ENCODE results near the gene TMEM168. TPM values are rescaled to one million over a fixed set of nuclear protein-coding genes. Genes with fewer than 3 reads are reported as not detected.

Gene TMEM168
- total RNA-seq, 1 donor from 2014 or later = 23.3 TPM

- Mint-ChIP-seq H3K4me1 (no peaks in the 10 kb centered on the region), H3K27me3 (ENCODE audit: low read depth) (peaks cover 4% of the 10 kb centered on the region), H3K9me3 (no peaks in the 10 kb centered on the region), H3K36me3 (ENCODE audit: low read depth) (no peaks in the 10 kb centered on the region), H3K27ac (ENCODE audit: unreplicated experiment) (no peak overlapping the region), H3K4me3 (no peak overlapping the region)
- DNase-seq (ENCODE audit: low read depth, low spot score) = no peak
- no peak for TF ChIP-seq CTCF (conservative IDR thresholded peaks at IDR 0.05)
Observed at GRCh38 chr7:112752576-112752975, 37.6 kb downstream of the TMEM168 start.

DNA sequence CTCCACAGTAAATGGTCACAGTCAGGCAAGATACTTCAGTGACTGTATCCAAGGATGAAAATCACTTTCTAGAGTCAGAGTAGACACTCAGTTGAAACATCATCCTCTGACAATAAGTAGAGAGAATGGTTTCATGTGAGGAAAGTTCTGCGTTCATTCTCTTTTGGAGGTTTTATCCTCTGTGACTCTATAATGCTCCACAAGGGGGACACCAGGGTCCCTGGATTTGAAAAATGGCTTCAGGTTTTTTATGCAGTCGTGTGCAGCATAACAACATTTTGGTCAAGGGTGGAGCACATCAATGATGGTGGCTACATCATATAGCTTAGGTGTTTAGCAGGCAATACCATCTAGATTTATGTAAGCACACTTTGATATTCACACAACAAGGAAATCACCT, 40.4 kb downstream of the TMEM168 start:
- no peaks in the 10 kb centered on the region for H3K36me3 Mint-ChIP-seq (ENCODE audit: low read depth)
- H3K27ac Mint-ChIP-seq (ENCODE audit: unreplicated experiment) = no peak overlapping the region
- peaks cover 4% of the 10 kb centered on the region for H3K27me3 Mint-ChIP-seq (ENCODE audit: low read depth)
- peaks cover 2% of the 10 kb centered on the region for H3K9me3 Mint-ChIP-seq
- TF ChIP-seq CTCF (conservative IDR thresholded peaks at IDR 0.05) = peak; percentile 34
- H3K4me1 Mint-ChIP-seq = no peaks in the 10 kb centered on the region
- no peak overlapping the region for H3K4me3 Mint-ChIP-seq
- no peak for DNase-seq (ENCODE audit: low read depth, low spot score)

DNA sequence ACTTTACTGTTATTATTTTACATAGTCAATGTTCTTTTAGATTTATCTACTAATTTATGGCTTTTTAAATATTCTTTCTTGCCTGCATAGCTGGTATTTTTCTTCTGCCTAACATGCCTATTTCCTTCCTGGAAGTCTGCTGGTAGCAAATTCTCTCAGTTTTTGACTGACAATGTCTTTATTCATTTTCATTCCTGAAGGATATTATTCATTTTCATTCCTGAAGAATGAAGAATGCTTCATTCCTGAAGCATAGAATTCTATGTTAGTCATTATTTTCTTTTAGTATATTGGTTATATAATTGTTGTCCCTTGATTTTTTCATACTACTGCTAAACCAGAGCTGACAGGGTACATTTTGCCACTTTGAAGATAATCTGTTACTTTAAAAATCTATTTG, 41.8 kb downstream of the TMEM168 start:
- no peak for TF ChIP-seq CTCF (conservative IDR thresholded peaks at IDR 0.05)
- Mint-ChIP-seq H3K4me3 (no peak overlapping the region), H3K9me3 (peaks cover 2% of the 10 kb centered on the region), H3K27me3 (ENCODE audit: low read depth) (peaks cover 4% of the 10 kb centered on the region), H3K4me1 (no peaks in the 10 kb centered on the region), H3K36me3 (ENCODE audit: low read depth) (no peaks in the 10 kb centered on the region), H3K27ac (ENCODE audit: unreplicated experiment) (no peak overlapping the region)
- DNase-seq (ENCODE audit: low read depth, low spot score) = no peak

DNA sequence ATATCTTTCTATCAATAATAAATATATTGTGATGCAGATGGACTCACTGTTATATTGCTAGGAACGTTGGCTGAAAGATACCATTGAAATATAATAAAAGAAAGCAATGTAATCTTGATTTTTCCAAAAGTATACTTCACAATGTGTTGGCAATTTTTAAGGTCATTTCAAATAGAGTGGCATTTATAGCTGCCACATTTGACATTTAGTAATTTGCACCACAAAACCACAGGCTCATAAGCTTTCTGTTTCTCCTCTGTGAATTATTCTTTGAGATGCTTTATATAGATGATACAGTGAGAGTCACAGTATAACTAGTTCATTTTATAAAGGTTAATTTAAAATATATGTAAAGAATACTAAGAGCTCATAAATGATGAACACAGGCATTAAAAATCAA, 44.6 kb downstream of the TMEM168 start:
- DNase-seq (ENCODE audit: low read depth, low spot score) = no peak
- H3K4me1 Mint-ChIP-seq = no peaks in the 10 kb centered on the region
- no peak overlapping the region for H3K27ac Mint-ChIP-seq (ENCODE audit: unreplicated experiment)
- H3K36me3 Mint-ChIP-seq (ENCODE audit: low read depth) = no peaks in the 10 kb centered on the region
- TF ChIP-seq CTCF (conservative IDR thresholded peaks at IDR 0.05) = no peak
- peaks cover 2% of the 10 kb centered on the region for H3K27me3 Mint-ChIP-seq (ENCODE audit: low read depth)
- peaks cover 2% of the 10 kb centered on the region for H3K9me3 Mint-ChIP-seq
- H3K4me3 Mint-ChIP-seq = no peak overlapping the region

DNA sequence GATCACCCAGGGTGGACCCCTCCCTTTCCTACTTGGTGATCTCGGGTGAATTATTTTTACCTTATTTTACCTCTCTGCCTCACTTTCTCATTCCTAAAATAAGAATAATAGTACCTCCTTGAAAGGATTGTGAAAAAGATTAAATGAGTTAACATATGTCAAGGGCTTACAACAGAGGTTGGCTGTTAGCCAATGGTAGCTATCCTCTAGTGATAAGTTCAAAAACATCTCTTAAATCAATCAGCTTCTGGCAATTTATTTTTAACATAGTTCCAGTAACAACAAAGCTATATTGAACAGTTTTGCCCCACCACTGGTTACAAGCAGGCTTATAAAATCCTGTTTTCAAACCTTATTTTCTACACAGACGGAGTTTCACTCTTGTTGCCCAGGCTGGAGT, 45.4 kb downstream of the TMEM168 start:
- Mint-ChIP-seq H3K9me3 (peaks cover 2% of the 10 kb centered on the region), H3K4me3 (no peak overlapping the region), H3K36me3 (ENCODE audit: low read depth) (no peaks in the 10 kb centered on the region), H3K4me1 (no peaks in the 10 kb centered on the region), H3K27me3 (ENCODE audit: low read depth) (no peaks in the 10 kb centered on the region), H3K27ac (ENCODE audit: unreplicated experiment) (no peak overlapping the region)
- no peak for TF ChIP-seq CTCF (conservative IDR thresholded peaks at IDR 0.05)
- no peak for DNase-seq (ENCODE audit: low read depth, low spot score)

DNA sequence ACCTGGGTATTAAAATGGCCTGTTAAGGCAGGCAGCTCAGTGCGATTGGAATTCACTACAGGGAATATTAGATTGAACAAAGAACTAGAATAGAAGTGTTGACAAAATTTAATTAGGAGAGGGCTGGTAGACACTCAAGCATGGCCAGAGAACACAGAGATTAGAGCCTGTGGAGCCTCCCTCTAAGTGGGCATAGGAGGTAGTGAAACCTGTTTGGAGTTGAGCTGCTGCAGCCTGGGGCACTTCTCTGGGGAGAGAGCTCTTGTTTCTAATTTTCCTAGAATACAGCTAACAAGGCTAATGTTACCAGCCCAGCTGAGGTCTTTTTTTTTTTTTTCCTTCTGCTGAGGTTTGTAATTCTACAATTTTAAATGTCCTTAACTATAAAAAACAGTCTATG, 46.4 kb downstream of the TMEM168 start:
- H3K36me3 Mint-ChIP-seq (ENCODE audit: low read depth) = peaks cover 1% of the 10 kb centered on the region
- H3K4me1 Mint-ChIP-seq = no peaks in the 10 kb centered on the region
- DNase-seq (ENCODE audit: low read depth, low spot score) = no peak
- TF ChIP-seq CTCF (conservative IDR thresholded peaks at IDR 0.05) = no peak
- peaks cover 2% of the 10 kb centered on the region for H3K9me3 Mint-ChIP-seq
- no peak overlapping the region for H3K4me3 Mint-ChIP-seq
- no peaks in the 10 kb centered on the region for H3K27me3 Mint-ChIP-seq (ENCODE audit: low read depth)
- H3K27ac Mint-ChIP-seq (ENCODE audit: unreplicated experiment) = no peak overlapping the region

All from neural crest cell (in vitro differentiated cells).